OCI-LY3 (cell line): Measurements from ENCODE around the gene CCNI2.

Source experiments
- EZH2phosphoT487 ChIP-seq: fragments of 200-600 bp; shearing (Covaris generic); IDR thresholded peaks from 2 replicates; pipeline ENCODE4 v1.6.1; 2018; ENCODE audit warnings: antibody characterized with exemption, mixed run types, low read depth
- TF ChIP-seq, protein P1 (sequence below): fragments of 200-600, 300-600 bp; sonication (generic); IDR thresholded peaks from 2 replicates; pipeline ENCODE4 v1.5.1; 2014; ENCODE audit warnings: antibody characterized with exemption, low read length, low read depth

DNA sequence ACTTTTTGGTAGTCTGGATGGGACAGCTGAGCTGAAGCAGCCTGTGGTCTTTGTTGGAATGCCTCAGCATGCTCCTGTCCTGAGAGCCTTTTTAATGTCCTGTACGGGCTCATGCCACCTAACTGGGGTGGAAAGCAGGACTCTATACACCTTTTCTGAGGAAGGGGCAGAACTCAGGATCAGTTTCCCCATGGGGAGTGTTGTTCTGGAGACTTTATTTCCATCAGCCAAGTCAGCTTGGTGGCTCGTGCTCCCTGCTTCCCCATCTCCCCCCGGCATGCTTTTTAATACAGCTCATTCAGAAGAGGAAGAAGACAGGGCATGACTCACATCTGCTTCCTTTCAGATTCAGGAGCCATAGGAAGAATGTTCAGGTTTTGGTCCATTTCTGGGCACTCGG, 34.9 kb downstream of the CCNI2 start:
- TF ChIP-seq, protein P1, sequence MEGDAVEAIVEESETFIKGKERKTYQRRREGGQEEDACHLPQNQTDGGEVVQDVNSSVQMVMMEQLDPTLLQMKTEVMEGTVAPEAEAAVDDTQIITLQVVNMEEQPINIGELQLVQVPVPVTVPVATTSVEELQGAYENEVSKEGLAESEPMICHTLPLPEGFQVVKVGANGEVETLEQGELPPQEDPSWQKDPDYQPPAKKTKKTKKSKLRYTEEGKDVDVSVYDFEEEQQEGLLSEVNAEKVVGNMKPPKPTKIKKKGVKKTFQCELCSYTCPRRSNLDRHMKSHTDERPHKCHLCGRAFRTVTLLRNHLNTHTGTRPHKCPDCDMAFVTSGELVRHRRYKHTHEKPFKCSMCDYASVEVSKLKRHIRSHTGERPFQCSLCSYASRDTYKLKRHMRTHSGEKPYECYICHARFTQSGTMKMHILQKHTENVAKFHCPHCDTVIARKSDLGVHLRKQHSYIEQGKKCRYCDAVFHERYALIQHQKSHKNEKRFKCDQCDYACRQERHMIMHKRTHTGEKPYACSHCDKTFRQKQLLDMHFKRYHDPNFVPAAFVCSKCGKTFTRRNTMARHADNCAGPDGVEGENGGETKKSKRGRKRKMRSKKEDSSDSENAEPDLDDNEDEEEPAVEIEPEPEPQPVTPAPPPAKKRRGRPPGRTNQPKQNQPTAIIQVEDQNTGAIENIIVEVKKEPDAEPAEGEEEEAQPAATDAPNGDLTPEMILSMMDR, result no peak
- no peak for TF ChIP-seq EZH2phosphoT487
